ENCODE measurements around the gene UTS2B.

GRCh38 chr3:191339316-191339917, 9.1 kb upstream of the UTS2B start:
- TF ChIP-seq CTCF (IDR thresholded peaks at IDR 0.05; ENCODE audit: borderline replicate concordance, extremely low read depth, low read length, poor library complexity, severe bottlenecking) (no peak), EZH2 (IDR thresholded peaks at IDR 0.05; ENCODE audit: borderline replicate concordance, low read depth, low read length, severe bottlenecking) (no peak)

All from DND-41 (cell line).